Activated T-cell treated with anti-CD3 and anti-CD28 coated beads for 4 hours (primary cell): Measurements from ENCODE around the gene UBXN6.

ENCODE experiments used
- DNase-seq: peaks from one replicate; pipeline ENCODE4 v3.0.0-alpha.2; 2020

Gene UBXN6

DNA sequence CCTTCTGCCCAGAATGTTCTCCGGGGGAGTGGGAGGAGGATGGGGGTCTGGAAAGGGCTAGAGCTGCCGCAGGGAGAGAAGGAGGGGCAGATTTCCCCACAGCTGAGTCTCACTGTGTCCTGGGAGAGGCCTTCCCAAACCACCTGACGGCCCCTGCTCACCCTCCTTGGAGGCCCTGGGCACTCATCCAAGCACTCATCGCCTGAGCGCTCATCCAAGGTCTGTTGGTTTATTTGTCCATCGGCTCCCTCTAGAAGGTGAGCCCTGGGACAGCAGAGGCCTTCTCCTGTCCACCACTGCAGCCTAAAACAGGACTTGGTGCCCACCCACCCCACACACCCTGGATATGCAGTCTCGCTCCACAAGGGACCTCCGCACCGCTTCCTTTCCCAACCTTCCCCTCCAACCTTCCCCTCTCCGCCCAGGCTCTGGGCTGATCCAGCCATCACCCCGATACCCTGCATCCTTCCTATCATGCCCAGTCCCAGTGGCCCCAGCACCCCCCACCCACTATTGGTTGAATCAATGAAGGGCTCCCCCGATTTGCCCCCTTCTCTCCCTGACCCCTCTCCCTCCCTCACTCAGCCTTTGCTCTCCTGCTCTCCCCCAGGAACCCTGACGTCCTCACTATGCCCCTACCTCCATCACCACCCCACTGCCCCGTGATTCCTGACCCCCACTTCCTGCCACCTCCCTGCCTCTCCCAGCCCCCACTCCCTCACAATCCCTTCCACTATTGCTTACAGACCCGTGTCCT is 1.7 kb downstream of the UBXN6 start:
- no peak for DNase-seq

DNA sequence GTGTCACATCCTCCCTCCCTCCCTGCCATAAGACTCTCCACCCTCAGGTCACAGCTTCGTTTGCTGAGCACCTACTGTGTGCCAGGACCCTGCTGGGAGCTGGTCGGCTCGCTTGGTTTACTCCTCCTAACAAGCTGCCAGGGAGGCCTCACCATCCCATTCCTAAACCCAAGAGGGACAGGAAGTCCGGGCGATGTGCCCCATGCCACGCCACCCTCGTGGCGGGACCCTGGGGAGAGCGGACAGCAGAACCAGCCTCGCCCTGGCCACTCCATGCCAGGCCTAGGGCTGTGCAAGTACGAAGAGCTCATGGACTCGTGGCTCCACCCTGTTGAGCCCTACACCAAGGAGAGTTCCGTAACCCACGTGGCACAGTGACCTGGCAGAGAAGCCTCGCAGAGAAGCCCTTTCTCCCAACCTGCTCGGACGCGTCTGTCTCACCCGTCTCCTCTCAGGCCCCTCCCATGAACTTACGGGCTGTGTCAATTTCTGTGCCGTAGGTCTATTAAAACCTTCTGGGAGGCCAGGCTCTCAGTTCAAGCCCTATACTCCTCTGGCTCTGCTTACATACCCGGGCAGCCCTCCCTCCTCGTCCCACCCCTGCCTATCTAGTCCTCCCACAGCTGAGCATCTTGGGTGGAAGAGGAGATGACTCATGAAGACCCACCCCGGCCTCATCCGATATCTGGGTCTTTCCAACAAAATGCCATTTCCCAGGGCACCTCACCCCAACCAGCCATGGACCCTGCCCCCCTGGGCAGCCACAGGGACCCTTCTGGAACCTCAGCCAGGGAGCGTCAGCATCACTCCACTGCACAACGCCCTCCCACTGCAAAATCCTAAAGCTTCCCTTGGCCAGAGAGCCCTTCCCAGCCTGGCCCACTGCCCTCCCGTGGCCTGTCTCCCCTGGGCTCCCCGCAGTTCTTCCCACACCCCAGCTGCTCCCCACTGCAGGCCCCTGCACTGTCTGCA is 2.6 kb downstream of the UBXN6 start:
- no peak for DNase-seq

DNA sequence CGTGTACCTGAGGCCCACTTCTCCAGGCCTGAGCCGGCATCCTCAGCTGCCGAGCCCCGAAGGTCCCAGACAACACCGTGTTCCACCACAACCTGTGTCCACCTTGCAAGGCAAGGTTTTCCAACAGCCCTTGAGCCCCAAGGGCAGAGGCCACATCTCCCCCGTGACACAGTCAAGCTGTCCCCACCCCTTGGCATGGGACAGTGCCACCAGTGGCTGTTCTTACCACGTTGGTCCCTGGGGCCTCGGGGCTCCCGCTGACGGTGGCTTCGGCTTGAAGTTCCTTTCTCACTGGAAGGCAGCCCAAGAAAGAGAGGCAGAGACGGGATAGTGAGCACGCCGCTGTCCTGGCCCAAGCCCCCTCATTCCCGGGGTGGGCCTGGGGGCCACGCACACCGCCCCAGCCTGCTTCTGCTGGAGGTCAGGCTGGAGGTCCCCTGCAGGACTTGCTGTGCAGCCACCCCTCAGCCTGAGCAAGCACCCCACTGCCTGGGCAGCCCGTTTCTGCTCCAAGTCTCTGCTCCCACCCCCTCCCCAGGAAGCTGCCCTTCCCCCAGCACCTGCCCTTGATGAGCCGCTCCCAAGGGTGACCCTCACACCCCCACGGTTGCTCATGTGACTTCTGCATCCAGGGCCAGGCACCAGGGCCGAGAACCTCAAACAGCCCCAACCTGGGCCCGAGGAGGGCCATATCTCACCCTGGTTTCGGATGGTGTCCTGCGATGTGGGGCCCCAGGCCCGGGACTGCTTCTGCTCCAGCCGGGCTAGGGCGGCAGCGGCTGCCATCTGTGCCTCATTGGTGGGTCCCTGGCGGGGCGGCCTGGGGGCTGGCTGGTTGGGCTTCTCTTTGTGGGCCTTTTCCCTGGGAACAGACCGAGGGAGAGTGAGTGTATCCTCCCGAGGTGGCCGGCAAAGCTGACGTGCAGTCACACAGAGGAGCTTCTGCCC is 4.1 kb downstream of the UBXN6 start:
- no peak for DNase-seq

DNA sequence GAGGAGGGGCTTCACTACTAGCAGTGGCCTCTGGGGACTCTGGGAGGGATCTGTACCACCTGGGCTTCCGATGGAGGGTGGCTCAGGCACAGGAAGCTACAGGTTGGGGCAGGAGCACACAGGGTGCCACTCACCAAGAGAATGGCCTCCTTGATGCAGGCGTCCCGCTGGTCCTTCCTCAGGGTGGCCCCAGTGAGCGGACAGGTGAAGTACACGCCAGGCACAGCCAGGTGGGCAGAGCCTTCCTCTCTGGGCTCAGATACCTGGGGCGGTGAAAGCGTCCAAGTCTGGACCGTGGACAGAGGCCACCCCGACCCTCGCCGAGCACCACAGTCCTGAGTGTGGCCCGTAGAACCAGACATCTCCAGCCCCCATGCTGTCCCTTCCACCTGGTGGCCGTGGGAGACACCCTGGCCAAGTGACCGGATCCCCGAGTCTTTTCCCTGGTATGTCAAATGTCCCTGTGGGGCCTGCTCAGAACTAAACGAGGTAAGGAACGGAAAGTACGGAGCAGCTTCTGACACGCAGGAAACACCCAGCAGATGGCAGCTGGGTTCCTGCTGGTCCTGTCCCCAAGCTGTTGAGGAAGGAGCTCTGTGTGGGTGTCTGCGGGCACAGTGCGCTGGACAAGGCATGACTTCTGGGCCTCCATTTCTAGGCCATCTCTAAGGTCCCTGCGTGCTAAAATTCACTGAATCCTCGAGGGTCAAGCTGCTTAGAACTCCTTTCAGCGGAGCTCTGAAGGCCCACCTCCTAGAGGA is 5.2 kb downstream of the UBXN6 start:
- DNase-seq = no peak

DNA sequence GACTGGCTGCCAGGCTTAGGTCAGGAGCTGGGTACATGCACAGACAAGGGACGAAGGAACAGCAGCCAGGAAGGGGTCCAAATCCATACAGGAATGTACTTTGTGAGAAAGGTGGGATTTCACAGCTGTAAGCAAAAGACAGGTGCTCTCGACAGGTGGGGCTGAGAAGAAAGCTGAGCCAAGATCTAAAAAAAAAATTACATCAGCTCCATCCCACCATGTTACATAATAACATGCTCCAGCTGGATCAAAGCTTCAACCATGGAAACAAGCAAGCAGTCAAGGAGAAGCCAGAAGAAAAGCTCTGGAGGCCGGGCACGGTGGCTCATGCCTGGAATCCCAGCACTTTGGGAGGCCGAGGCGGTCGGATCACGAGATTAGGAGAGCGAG is 8.0 kb downstream of the UBXN6 start:
- DNase-seq = no peak

DNA sequence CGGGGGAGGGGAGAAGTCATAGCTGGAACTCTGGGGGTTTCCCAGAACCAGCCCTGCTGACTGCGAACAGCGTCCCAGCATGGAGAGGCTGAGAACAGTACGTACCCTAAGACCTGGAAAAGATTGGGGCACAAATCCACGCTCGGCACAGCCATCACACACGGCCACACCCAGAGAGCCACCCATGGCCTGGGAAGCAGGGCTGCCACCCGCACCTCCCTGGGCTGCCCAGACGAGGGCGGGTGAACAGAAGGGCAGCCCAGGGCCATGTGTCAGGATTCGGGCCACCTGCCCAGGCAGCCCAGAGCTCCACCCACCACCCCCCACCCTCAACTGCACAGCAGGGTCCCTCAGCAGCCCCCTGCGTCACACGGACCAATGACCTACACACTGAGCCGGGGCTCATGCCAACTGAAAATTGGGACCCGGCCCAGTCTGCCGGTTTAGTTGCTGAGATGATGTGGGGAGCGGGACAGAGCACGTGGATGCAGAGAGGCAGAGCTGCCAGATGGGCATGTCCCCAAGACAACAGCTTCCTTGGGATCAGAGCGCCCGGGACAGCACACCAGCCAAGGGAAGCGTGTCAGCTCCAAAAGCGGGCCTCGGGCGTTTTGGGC is 8.5 kb downstream of the UBXN6 start:
- no peak for DNase-seq

DNA sequence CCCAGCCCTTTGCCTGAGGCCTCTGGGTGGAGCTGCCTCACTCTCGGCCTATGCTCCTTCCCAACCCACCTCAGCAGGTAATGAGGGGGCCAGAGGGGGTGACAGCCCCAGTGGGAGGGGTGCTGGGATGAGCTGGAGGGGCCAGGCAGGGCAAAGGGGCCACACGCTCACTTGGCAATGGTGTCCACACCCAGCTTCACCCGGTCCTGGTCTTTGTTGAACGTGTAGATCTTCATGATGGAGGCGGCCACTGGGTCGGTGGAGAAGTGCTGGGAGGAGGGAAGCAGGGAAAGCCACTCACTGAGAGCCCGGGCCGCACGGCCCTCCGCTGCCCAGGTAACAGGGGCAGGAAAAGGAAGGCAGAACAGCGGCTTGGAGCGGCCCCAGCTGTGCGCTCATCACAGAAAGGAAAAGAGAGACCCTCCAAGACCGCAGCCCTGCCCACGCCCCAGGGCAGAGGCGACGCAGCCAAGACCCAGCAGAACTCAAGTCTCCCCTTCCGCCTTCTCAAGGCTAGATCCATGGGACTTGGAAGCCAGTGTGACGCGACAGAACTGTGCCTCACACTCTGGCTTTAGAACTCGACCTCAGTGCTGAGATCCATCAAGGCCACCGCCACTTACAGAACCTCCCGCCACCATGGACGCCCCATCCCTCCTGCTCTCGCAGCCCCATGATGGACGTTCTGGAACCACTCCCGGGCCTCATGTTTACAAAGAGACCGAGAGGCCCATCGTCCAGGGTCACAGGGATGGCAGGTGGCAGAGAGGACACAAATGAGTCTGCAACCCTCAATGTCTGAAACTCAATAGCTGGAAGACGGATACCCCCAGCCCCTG is 9.2 kb downstream of the UBXN6 start:
- no peak for DNase-seq

DNA sequence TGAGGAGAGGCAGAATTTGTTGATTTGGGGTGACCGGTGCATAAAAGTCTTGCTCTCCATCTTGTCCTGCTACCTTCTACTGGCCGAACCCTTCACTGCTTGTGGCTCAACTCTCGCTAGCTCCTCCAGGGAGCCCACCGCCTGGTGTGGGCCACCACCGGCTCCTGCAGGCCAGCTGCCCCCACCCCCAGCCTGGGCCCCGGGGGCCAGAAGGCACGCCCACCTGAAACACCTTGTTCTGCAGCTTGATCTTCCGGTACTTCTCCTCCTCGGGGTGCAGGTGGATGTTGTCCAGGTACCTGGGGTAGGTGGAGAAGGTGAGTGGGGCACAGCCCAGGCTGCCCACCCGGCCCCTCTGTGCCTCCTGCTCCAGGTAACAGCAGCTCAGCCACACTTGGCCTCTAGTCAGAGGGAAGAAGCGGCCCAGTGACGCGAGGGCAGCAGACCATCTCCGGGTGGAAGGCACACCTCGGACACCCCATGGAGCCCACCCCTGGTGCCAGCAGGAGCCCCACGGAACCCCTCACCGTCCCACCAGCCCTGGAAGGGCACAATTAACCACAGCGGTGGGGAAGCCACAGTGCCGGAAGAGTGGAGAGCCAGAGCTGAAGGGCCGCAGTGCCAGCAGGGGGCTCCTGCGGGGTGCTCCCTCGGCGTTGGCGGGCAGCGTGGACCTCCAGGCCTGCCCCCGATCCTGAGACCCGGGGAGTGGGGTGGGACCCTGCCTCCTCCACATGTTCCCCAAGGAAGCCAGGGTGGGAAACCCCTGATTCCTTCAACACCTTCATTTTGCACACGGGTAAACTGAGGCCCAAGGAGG is 10.1 kb downstream of the UBXN6 start:
- no peak for DNase-seq

DNA sequence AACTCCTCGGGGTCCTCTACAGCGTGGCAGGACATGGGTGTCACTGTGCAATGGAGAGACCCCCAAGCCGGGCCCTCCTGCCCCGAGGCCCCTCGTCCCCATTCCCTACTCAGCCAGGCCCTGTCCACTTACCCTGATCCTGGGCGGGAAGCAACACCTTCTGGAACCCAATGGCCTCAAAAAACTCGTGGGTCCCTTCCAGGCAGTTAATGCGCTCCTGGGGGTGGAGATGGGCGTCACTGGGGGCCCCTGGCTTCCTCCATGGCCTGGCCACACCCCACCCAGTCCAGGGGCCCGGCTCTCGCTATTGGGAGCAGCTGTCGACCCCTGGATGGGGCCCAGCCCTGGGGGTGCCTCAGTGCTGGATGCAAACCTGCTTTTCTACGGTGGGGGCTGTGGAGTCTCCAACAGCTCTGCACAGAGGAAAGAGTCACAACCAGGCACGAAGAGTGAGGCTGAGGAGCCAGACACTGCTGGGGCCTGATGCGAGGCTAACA is 10.8 kb downstream of the UBXN6 start:
- no peak for DNase-seq

DNA sequence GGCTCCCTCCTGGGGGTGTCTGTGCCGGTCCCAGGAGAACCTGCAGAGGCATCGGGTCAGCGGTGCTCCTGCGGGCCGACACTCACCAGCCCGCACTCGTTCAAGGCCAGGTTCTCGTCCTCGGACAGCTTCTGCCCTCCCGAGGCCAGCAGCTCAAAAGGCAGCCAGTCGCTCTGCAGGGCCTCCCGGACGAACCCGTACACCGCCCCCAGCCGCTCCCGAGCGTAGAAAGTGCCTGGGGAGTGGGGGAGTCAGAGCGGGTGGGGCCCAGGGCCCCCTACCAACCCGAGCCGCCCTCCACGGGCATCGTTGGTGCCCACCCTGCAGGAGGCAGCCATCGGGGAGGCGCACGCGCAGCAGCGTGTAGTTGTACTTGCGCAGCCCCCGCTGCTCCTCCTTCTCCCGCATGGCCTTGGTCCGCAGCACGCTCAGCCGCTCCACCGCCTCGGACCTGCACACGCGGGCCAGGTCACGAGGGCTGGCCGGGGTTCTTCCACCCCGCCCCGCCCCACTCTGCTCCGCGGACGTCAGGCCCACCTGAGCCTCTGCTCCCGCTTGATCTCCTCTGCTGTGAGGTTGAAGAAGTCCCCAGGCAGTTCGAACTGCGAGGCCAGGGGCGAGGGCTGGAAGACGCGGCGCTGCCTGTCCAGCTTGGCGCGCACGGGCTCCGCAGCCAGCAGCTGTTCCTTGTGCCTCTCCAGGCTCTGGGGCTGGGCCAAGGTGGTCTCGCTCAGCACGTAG is 11.5 kb downstream of the UBXN6 start:
- no peak for DNase-seq

DNA sequence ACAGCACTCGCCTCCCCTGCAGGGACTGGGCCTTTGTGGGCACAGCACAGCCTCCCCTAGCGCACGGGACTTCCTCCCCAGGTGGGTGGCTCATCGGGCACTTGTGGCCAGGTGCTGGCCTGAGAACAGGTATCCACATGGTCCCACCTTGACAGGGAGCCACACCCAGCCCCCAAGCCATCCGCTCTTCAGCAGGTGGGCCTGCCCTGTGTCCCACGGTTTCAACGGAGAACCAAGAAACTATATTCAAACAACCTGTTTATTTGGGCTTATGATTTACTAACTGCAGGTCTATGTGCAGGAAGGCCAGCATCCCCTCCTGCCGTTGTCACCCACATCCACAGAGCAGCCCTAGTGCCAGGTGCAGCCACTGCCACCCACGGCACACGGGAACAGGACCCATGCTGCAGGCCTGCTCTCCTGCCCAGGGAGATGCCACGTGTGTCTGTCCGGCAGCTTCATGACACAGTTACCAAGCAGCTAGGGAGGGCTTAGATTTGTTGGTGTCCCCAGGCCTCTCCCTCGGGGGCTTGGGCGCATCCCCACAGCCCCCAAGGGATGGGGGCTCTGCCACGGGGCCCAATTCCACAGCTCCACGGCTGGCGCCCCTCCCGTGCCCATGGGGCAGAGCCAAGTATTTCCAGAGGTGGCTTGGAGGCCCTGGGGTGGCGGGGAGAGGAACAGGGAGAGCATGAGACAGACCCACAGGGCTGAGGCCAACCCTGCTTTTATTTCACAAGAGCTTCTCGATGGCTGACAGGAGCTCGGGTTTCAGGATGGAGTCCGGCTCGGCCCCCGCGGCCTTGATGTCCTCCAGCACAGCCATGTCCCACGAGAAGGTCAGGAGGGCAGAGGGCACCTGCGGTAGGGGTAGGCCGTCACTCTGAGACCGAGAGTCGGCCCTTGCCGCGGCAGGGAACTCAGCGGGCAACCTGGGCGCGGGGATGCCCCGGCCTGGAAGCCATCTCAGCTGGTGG is 12.5 kb downstream of the UBXN6 start:
- DNase-seq = no peak

DNA sequence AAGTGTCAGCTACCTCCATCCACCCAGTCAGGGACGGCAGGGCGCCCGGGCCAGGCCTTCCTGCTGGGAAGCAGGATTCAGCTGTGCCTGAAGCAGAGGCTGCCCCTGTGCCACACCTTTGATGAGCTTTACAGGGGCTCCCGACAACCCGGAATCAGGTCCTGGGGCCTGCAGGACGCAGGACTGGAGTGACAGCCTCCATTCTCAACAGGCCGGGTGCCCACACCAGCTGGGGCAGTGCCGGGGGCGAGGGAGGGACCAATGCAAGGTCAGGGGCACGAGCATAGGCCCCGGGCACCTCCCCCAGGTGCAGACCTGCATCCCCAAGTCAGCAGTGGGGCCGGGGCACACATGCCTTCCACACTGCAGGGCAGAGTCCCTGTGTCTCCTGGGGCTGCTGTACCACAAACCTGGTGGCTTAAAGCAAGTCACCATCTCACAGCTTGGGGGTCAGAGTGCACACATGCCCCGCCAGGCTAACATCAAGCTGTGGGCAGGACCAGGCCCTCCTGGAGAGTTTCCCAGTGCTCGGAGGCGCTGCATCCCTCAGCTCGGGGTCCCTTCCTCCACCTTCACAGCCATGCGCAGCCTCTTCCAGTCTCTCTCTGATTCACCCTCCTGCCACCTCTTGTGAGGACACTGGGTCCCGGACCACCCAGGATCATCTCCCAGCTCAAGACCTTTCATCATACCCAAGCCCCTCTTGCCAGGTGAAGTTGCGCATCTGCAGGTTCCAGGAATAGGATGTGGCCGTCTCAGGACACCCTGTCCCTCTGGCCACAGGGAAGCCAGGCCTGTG is 13.4 kb downstream of the UBXN6 start:
- DNase-seq = no peak

DNA sequence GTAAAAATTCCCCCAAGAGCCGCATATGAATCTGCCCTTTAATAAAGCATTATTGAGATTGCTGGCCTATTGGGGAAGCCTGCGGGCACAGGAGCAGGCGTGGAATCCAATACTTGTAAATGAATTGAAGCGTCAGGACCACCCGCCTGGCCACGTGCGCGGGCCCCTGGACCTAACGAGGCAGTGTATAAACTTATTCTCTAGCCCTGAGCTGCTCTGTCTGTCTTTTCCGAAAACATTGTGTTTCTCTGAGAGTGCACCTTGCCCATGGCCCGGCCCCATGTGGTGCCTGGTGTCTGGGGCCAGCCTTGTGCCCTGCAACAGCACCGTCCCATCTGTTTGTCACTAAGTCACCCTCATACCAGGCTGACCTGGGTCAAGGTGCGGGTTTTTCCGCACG is 14.4 kb downstream of the UBXN6 start:
- no peak for DNase-seq

DNA sequence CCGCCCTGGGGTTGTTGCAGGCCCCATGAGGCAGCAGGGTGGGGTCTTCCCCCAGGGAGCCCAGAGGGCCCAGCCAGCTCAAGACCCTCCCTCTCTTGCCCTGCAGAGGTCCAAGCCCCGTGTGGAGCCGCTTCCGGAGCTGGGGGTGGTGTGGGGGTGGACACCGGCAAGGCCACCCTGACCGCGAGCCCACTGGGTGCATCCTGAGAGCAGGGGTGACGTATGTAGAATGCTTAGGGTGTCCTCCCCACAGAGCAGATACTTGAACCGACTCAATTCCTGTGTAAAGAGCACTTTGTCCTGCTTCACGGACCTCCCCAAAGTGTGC is 14.8 kb downstream of the UBXN6 start:
- DNase-seq = no peak

DNA sequence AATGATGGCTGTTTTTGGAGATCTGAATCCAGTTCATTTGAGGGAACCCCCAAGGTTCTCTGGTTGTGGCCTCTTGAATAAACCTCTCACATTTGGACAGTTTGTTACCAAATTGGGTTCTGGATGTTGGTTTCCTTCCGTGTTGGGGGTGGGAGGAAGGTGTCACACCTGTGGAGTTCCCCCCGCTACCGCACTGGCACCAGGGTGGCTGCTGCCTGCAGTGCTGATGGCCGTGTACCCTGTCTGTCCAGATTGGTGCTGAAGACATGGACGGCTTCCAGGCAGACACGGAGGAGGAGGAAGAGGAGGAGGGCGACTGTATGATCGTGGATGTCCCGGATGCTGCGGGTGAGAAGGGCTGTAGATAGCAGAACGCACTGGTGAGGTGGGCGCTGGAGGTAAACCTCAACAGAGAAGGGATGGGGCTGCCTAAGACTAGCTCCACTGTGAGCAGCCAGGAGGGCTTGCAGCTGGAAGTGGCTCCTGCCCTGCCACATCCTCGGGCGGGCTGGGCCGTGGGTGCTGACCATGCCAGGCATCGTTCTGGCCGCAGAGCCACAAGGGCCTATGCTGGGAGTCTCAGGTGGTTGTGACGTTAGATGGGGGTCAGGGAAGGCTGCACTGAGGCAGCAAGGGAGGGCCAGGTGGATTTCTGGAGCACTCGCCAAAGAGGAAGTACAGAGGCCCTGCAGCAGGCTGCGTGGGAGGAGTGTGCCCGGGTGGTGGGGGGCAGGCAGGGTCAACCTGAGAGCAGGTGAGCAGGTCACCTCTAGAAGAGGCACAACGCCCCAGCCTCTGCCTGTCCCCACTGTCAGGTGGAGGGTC is 15.4 kb downstream of the UBXN6 start:
- no peak for DNase-seq

DNA sequence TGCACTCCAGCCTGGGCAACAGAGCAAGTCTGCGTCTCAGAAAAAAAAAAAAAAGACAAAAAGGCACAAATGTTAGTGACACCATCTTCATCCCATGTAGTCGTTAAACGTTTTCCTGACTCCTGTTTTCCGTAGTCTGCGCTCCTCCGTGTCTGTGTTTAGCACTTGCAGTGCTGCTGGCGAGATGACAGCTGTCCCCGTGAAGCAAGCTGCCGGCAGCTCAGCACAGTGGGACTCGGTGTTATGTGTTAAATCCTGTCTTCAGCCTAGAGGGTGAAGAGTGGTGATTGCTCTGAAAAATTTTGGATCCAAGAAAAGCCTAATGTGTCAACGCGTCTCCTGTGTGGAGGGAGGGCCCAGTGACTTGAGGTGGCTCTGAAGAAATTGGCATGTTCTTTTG is 18.4 kb downstream of the UBXN6 start:
- no peak for DNase-seq
